ENCODE results near the gene PRKD1. TPM values are rescaled to one million over a fixed set of nuclear protein-coding genes. Genes with fewer than 3 reads are reported as not detected.
A peak's percentile ranks its signal among the peaks of the same experiment; 100 is the strongest.

Gene PRKD1
- total RNA-seq, 6 experiments from 2014 or later: 0.74 to 6.2 (median 2.2) TPM

DNA sequence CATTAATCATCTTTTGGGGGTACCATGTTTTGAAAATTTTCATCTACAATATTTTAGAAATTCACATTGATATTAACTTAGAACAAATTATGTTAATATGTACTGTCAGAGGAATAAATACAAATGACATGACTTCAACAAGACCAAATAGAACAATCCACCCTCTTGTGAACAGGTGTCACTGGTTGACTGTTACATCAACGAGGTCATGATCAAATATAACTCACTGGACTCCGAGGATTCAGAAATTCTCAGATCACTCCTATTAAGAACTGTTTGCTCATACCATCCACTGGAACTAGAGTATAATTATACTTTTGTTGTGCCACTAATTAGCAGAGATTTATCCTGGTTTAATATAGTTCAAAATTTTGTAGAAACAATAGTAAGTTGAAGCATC is 318.8 kb downstream of the PRKD1 start:
- TF ChIP-seq POLR2A (IDR thresholded peaks at IDR 0.05): no peak
- intact Hi-C loops (cut with DNase I): no loop called here
- Histone ChIP-seq H3K4me3 (no peak overlapping the region), H3K9me3 (no peaks in the 10 kb centered on the region), H3K4me1 (no peaks in the 10 kb centered on the region), H3K36me3 (no peaks in the 10 kb centered on the region), H3K27me3 (no peaks in the 10 kb centered on the region), H3K27ac (no peak overlapping the region)
- no peak for ATAC-seq
- 72% methylated on average over 2 of the region's 2 CpGs for WGBS (ENCODE audit: insufficient coverage, low coverage, low lambda C conversion rate, missing lambda C conversion rate)
- DNase-seq: no peak

DNA sequence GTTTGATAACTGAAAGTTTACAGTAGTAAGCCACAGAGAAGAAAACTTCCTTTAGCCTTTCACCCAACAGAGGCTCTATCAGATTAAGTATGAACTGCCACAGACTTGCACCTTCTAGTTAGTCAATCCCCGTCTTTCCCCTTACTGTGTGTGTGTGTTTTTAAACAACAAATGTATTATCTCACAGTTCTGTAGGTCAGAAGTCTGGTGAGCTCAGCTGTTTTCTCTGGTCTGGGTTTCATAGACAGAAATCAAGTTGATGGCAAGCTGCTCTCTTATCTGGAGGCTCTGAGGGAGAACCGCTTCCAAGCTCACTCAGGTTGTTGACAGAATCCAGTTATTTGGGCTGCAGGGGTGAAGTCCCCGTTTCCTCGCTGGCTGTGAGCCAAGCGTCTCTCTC is 320.5 kb downstream of the PRKD1 start:
- Histone ChIP-seq H3K4me1 (no peaks in the 10 kb centered on the region), H3K27me3 (no peaks in the 10 kb centered on the region), H3K36me3 (no peaks in the 10 kb centered on the region), H3K9me3 (no peaks in the 10 kb centered on the region), H3K27ac (no peak overlapping the region), H3K4me3 (no peak overlapping the region)
- DNase-seq (no peak), ATAC-seq (no peak)
- TF ChIP-seq POLR2A (IDR thresholded peaks at IDR 0.05): no peak
- TF ChIP-seq, protein P1, sequence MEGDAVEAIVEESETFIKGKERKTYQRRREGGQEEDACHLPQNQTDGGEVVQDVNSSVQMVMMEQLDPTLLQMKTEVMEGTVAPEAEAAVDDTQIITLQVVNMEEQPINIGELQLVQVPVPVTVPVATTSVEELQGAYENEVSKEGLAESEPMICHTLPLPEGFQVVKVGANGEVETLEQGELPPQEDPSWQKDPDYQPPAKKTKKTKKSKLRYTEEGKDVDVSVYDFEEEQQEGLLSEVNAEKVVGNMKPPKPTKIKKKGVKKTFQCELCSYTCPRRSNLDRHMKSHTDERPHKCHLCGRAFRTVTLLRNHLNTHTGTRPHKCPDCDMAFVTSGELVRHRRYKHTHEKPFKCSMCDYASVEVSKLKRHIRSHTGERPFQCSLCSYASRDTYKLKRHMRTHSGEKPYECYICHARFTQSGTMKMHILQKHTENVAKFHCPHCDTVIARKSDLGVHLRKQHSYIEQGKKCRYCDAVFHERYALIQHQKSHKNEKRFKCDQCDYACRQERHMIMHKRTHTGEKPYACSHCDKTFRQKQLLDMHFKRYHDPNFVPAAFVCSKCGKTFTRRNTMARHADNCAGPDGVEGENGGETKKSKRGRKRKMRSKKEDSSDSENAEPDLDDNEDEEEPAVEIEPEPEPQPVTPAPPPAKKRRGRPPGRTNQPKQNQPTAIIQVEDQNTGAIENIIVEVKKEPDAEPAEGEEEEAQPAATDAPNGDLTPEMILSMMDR (IDR thresholded peaks at IDR 0.05): no peak
- 57% methylated on average over 4 of the region's 5 CpGs for WGBS (ENCODE audit: insufficient coverage, low coverage, low lambda C conversion rate, missing lambda C conversion rate)
- intact Hi-C loops (cut with DNase I): no loop called here

DNA sequence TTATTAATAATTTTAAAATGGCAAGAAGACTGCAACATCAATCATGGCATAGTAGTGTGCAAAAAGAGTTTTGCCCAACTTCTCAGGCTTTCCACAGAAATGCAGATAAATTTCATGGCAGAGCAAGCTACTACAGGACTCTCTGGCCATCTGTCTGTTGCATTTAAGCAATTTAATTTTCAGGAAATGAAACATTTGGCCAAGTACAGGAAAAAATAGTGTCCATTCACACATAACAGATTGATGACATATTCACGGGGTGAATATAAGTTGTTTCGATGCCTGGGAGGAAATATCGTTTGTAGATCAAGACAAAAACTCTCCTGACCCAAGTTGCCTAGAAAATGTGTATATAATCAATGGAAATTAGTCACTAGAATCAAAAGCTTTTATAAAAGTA is 324.0 kb downstream of the PRKD1 start:
- ATAC-seq (no peak), DNase-seq (no peak)
- Histone ChIP-seq H3K36me3 (no peaks in the 10 kb centered on the region), H3K4me3 (no peak overlapping the region), H3K4me1 (no peaks in the 10 kb centered on the region), H3K27ac (no peak overlapping the region), H3K27me3 (no peaks in the 10 kb centered on the region), H3K9me3 (no peaks in the 10 kb centered on the region)
- intact Hi-C loops (cut with DNase I): no loop called here
- 66% methylated on average over 3 of the region's 3 CpGs for WGBS (ENCODE audit: insufficient coverage, low coverage, low lambda C conversion rate, missing lambda C conversion rate)
- no peak for TF ChIP-seq POLR2A (IDR thresholded peaks at IDR 0.05)
- TF ChIP-seq, protein P1 (IDR thresholded peaks at IDR 0.05): no peak

DNA sequence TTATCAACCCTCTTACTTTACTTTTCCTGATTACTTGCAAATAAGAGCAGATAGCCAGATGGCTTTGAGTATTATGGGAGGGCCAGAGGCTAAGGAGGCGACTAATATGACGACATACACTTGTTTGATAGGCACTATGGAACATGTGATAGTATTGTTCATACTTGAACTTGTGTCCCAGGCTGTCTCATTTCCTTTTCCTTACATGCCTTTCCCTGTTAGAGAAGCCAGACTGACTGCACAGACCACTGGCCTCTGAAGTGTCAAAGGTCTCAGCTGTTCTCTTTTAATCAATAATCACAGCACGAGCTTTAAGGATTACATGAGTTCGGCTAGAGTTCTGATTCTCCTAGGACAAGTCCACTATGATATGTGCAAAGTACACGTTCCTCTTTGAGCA is 326.0 kb downstream of the PRKD1 start:
- peak in 3 of 4 donors; percentile 37 to 55 (median 39) for ATAC-seq

GRCh38 chr14:29587761-29588470 is 339.7 kb downstream of the PRKD1 start:
- Histone ChIP-seq H3K36me3 (no peaks in the 10 kb centered on the region), H3K9me3 (no peaks in the 10 kb centered on the region), H3K27me3 (no peaks in the 10 kb centered on the region), H3K4me3 (no peak overlapping the region), H3K4me1 (peaks cover 0 to 15% (median 7%) of the 10 kb centered on the region in 4 donors), H3K27ac (no peak overlapping the region)
- no peak for TF ChIP-seq POLR2A (IDR thresholded peaks at IDR 0.05)
- TF ChIP-seq, protein P1 (IDR thresholded peaks at IDR 0.05): no peak
- WGBS (ENCODE audit: insufficient coverage, low coverage, low lambda C conversion rate, missing lambda C conversion rate): 67% methylated on average over 7 of the region's 7 CpGs
- DNase-seq: no peak
- no peak for ATAC-seq
- intact Hi-C loops (cut with DNase I): no loop called here

More for the DNA sequence above, 326.0 kb downstream of the PRKD1 start:
- no peak for DNase-seq
- TF ChIP-seq POLR2A (IDR thresholded peaks at IDR 0.05): no peak
- TF ChIP-seq, protein P1 (IDR thresholded peaks at IDR 0.05): no peak
- no peak overlapping the region for H3K27ac ChIP-seq
- WGBS (ENCODE audit: insufficient coverage, low coverage, low lambda C conversion rate, missing lambda C conversion rate): 34% methylated on average over 5 of the region's 5 CpGs
- H3K4me3 ChIP-seq: no peak overlapping the region
- no peaks in the 10 kb centered on the region for H3K9me3 ChIP-seq
- intact Hi-C loops (cut with DNase I): no loop called here
- no peaks in the 10 kb centered on the region for H3K4me1 ChIP-seq
- no peaks in the 10 kb centered on the region for H3K36me3 ChIP-seq
- no peaks in the 10 kb centered on the region for H3K27me3 ChIP-seq

Measured in right lobe of liver (tissue), 6 donors.